ENCODE data around the gene GOLGA6L9. TPM values are rescaled to one million over a fixed set of nuclear protein-coding genes. Genes with fewer than 3 reads are reported as not detected.
"Not testable (repeated sequence)": the region's sequence is repeated elsewhere in the genome, so short reads cannot be mapped to it uniquely, and the experiment has no call there.

GOLGA6L9 gene
- 1 to 10 TPM; 2.2 to 8.1 (median 3.6) TPM for polyA plus RNA-seq
- long read RNA-seq, donor 1 = 0 reads
- long read RNA-seq, donor 2 = 0 reads
- long read RNA-seq, donor 3 = 0 reads
- long read RNA-seq, donor 4 = 0 reads
- long read RNA-seq, donor 5 = 0 reads
- long read RNA-seq, donor 6 = 0 reads
- long read RNA-seq, donor 7 = 0 reads
- long read RNA-seq, donor 8 = 0 reads
- long read RNA-seq, donor 9 = 0 reads
- long read RNA-seq, donor 10, full-length matches to known transcripts = 2 of 2 reads
- long read RNA-seq, donor 10, partial matches to known transcripts = 0 of 2 reads
- long read RNA-seq, donor 10, other reads (novel, unspliced or antisense) = 0 of 2 reads

- not testable (repeated sequence) for H3K4me3 ChIP-seq (ENCODE audit: low read depth in 1 of 3, low read length in 3 of 3); FAIRE-seq; H3K9me3 ChIP-seq (ENCODE audit: control insufficient read depth in 2 of 2, insufficient read depth in 1 of 2, low read depth in 1 of 2, low read length in 1 of 2); H3K27me3 ChIP-seq (ENCODE audit: control insufficient read depth in 3 of 3, insufficient read depth in 3 of 3, low read length in 3 of 3); H3K27ac ChIP-seq (ENCODE audit: low read depth in 1 of 3, low read length in 2 of 3); H3K36me3 ChIP-seq (ENCODE audit: control insufficient read depth in 3 of 3, insufficient read depth in 2 of 3, low read depth in 1 of 3, low read length in 3 of 3); DNase-seq; H3K4me1 ChIP-seq (ENCODE audit: control insufficient read depth in 3 of 3, insufficient read depth in 2 of 3, low read depth in 1 of 3, low read length in 2 of 3)
- 88 to 98% (median 94%) methylated on average over 6 to 8 of the region's 9 CpGs for WGBS, 3 donors
Measured at GRCh38 chr15:82429693-82430092, at the start of gene GOLGA6L9. GOLGA6L9 (plus strand) TSS chr15:82429816; CDS start chr15:82430080, 264 bp downstream.

- not testable (repeated sequence) for H3K9me3 ChIP-seq (ENCODE audit: control insufficient read depth in 2 of 2, insufficient read depth in 1 of 2, low read depth in 1 of 2, low read length in 1 of 2); H3K4me1 ChIP-seq (ENCODE audit: control insufficient read depth in 3 of 3, insufficient read depth in 2 of 3, low read depth in 1 of 3, low read length in 2 of 3); H3K36me3 ChIP-seq (ENCODE audit: control insufficient read depth in 3 of 3, insufficient read depth in 2 of 3, low read depth in 1 of 3, low read length in 3 of 3); H3K4me3 ChIP-seq (ENCODE audit: low read depth in 1 of 3, low read length in 3 of 3); H3K27me3 ChIP-seq (ENCODE audit: control insufficient read depth in 3 of 3, insufficient read depth in 3 of 3, low read length in 3 of 3); FAIRE-seq; H3K27ac ChIP-seq (ENCODE audit: low read depth in 1 of 3, low read length in 2 of 3); DNase-seq
- 74 to 83% (median 80%) methylated on average over 10 to 11 of the region's 11 CpGs for WGBS, 3 donors
Measured at GRCh38 chr15:82381330-82381955, 48.2 kb upstream of the GOLGA6L9 start.

GRCh38 chr15:82387209-82387608 is 42.4 kb upstream of the GOLGA6L9 start:
- not testable (repeated sequence) for FAIRE-seq; H3K36me3 ChIP-seq (ENCODE audit: control insufficient read depth in 3 of 3, insufficient read depth in 2 of 3, low read depth in 1 of 3, low read length in 3 of 3)

GRCh38 chr15:82390152-82390551 is 39.5 kb upstream of the GOLGA6L9 start:
- not testable (repeated sequence) for H3K4me1 ChIP-seq (ENCODE audit: control insufficient read depth in 3 of 3, insufficient read depth in 2 of 3, low read depth in 1 of 3, low read length in 2 of 3); H3K36me3 ChIP-seq (ENCODE audit: control insufficient read depth in 3 of 3, insufficient read depth in 2 of 3, low read depth in 1 of 3, low read length in 3 of 3); H3K27ac ChIP-seq (ENCODE audit: low read depth in 1 of 3, low read length in 2 of 3); DNase-seq; H3K27me3 ChIP-seq (ENCODE audit: control insufficient read depth in 3 of 3, insufficient read depth in 3 of 3, low read length in 3 of 3); H3K4me3 ChIP-seq (ENCODE audit: low read depth in 1 of 3, low read length in 3 of 3); H3K9me3 ChIP-seq (ENCODE audit: control insufficient read depth in 2 of 2, insufficient read depth in 1 of 2, low read depth in 1 of 2, low read length in 1 of 2); FAIRE-seq
- WGBS, 3 donors = 80 to 89% (median 87%) methylated on average over 3 of the region's 3 CpGs

More at GRCh38 chr15:82387209-82387608, 42.4 kb upstream of the GOLGA6L9 start:
- H3K27ac ChIP-seq (ENCODE audit: low read depth in 1 of 3, low read length in 2 of 3); H3K4me1 ChIP-seq (ENCODE audit: control insufficient read depth in 3 of 3, insufficient read depth in 2 of 3, low read depth in 1 of 3, low read length in 2 of 3); H3K27me3 ChIP-seq (ENCODE audit: control insufficient read depth in 3 of 3, insufficient read depth in 3 of 3, low read length in 3 of 3); DNase-seq; H3K9me3 ChIP-seq (ENCODE audit: control insufficient read depth in 2 of 2, insufficient read depth in 1 of 2, low read depth in 1 of 2, low read length in 1 of 2); H3K4me3 ChIP-seq (ENCODE audit: low read depth in 1 of 3, low read length in 3 of 3): not testable (repeated sequence)

GRCh38 chr15:82392077-82392476 is 37.5 kb upstream of the GOLGA6L9 start:
- not testable (repeated sequence) for DNase-seq; H3K27me3 ChIP-seq (ENCODE audit: control insufficient read depth in 3 of 3, insufficient read depth in 3 of 3, low read length in 3 of 3); H3K9me3 ChIP-seq (ENCODE audit: control insufficient read depth in 2 of 2, insufficient read depth in 1 of 2, low read depth in 1 of 2, low read length in 1 of 2); H3K4me1 ChIP-seq (ENCODE audit: control insufficient read depth in 3 of 3, insufficient read depth in 2 of 3, low read depth in 1 of 3, low read length in 2 of 3); H3K27ac ChIP-seq (ENCODE audit: low read depth in 1 of 3, low read length in 2 of 3); H3K4me3 ChIP-seq (ENCODE audit: low read depth in 1 of 3, low read length in 3 of 3); H3K36me3 ChIP-seq (ENCODE audit: control insufficient read depth in 3 of 3, insufficient read depth in 2 of 3, low read depth in 1 of 3, low read length in 3 of 3); FAIRE-seq
- 92 to 98% (median 94%) methylated on average over 1 of the region's 1 CpG for WGBS, 3 donors

- DNase-seq (no peak), FAIRE-seq (no peak)
- H3K4me3 ChIP-seq (ENCODE audit: low read depth in 1 of 3, low read length in 3 of 3) = no peak overlapping the region
- 96 to 97% (median 96%) methylated on average over 4 of the region's 4 CpGs for WGBS, 3 donors
- H3K36me3 ChIP-seq (ENCODE audit: control insufficient read depth in 3 of 3, insufficient read depth in 2 of 3, low read depth in 1 of 3, low read length in 3 of 3) = no peaks in the 10 kb centered on the region
- no peaks in the 10 kb centered on the region for H3K27me3 ChIP-seq (ENCODE audit: control insufficient read depth in 3 of 3, insufficient read depth in 3 of 3, low read length in 3 of 3)
- no peak overlapping the region for H3K27ac ChIP-seq (ENCODE audit: low read depth in 1 of 3, low read length in 2 of 3)
- H3K9me3 ChIP-seq (ENCODE audit: control insufficient read depth in 2 of 2, insufficient read depth in 1 of 2, low read depth in 1 of 2, low read length in 1 of 2) = no peaks in the 10 kb centered on the region
- H3K4me1 ChIP-seq (ENCODE audit: control insufficient read depth in 3 of 3, insufficient read depth in 2 of 3, low read depth in 1 of 3, low read length in 2 of 3) = no peaks in the 10 kb centered on the region
Measured at GRCh38 chr15:82393671-82394070, 35.9 kb upstream of the GOLGA6L9 start.

GRCh38 chr15:82395788-82396187 is 33.8 kb upstream of the GOLGA6L9 start:
- not testable (repeated sequence) for H3K4me1 ChIP-seq (ENCODE audit: control insufficient read depth in 3 of 3, insufficient read depth in 2 of 3, low read depth in 1 of 3, low read length in 2 of 3); H3K4me3 ChIP-seq (ENCODE audit: low read depth in 1 of 3, low read length in 3 of 3); H3K9me3 ChIP-seq (ENCODE audit: control insufficient read depth in 2 of 2, insufficient read depth in 1 of 2, low read depth in 1 of 2, low read length in 1 of 2); FAIRE-seq; H3K27me3 ChIP-seq (ENCODE audit: control insufficient read depth in 3 of 3, insufficient read depth in 3 of 3, low read length in 3 of 3); H3K36me3 ChIP-seq (ENCODE audit: control insufficient read depth in 3 of 3, insufficient read depth in 2 of 3, low read depth in 1 of 3, low read length in 3 of 3); DNase-seq; H3K27ac ChIP-seq (ENCODE audit: low read depth in 1 of 3, low read length in 2 of 3)
- WGBS, 3 donors = 87 to 94% (median 90%) methylated on average over 1 of the region's 4 CpGs

GRCh38 chr15:82397817-82398216 is 31.8 kb upstream of the GOLGA6L9 start:
- FAIRE-seq (no peak), DNase-seq (no peak)
- no peak overlapping the region for H3K4me3 ChIP-seq (ENCODE audit: low read depth in 1 of 3, low read length in 3 of 3)
- no peaks in the 10 kb centered on the region for H3K36me3 ChIP-seq (ENCODE audit: control insufficient read depth in 3 of 3, insufficient read depth in 2 of 3, low read depth in 1 of 3, low read length in 3 of 3)
- no peaks in the 10 kb centered on the region for H3K4me1 ChIP-seq (ENCODE audit: control insufficient read depth in 3 of 3, insufficient read depth in 2 of 3, low read depth in 1 of 3, low read length in 2 of 3)
- WGBS, 3 donors = 78 to 87% (median 82%) methylated on average over 3 of the region's 3 CpGs
- no peaks in the 10 kb centered on the region for H3K27me3 ChIP-seq (ENCODE audit: control insufficient read depth in 3 of 3, insufficient read depth in 3 of 3, low read length in 3 of 3)
- no peak overlapping the region for H3K27ac ChIP-seq (ENCODE audit: low read depth in 1 of 3, low read length in 2 of 3)
- H3K9me3 ChIP-seq (ENCODE audit: control insufficient read depth in 2 of 2, insufficient read depth in 1 of 2, low read depth in 1 of 2, low read length in 1 of 2) = no peaks in the 10 kb centered on the region

All from small intestine (tissue), 16 donors.